ENCODE results near the gene TAPBP.

GRCh38 chr6:33317419-33317668, 3.5 kb upstream of the TAPBP start:
- TF ChIP-seq CTCF (IDR thresholded peaks at IDR 0.05; ENCODE audit: borderline replicate concordance, extremely low read depth, low read length, poor library complexity, severe bottlenecking) (no peak), EZH2 (IDR thresholded peaks at IDR 0.05; ENCODE audit: borderline replicate concordance, low read depth, low read length, severe bottlenecking) (no peak)
